GM20000 (cell line): ENCODE data around the gene KRTDAP.

Experiments
- DNase-seq: peaks from one replicate; pipeline ENCODE4 v3.0.0; 2012; ENCODE audit warnings: low spot score
- CTCF ChIP-seq: IDR thresholded peaks from 2 replicates; pipeline ENCODE4 v1.5.1; 2012; ENCODE audit warnings: mild to moderate bottlenecking, control low read depth; ENCODE audit errors: extremely low read depth, missing control alignments

KRTDAP gene

GRCh38 chr19:35458192-35458591 lies 32.1 kb downstream of the KRTDAP start:
- DNase-seq: no peak
- no peak for TF ChIP-seq CTCF

- TF ChIP-seq CTCF: no peak
- peak; percentile 54 for DNase-seq
Measured at GRCh38 chr19:35457173-35457572, 33.1 kb downstream of the KRTDAP start.

GRCh38 chr19:35455616-35456201 lies 34.6 kb downstream of the KRTDAP start:
- no peak for DNase-seq
- TF ChIP-seq CTCF: no peak

GRCh38 chr19:35454663-35455062 lies 35.6 kb downstream of the KRTDAP start:
- DNase-seq: no peak
- no peak for TF ChIP-seq CTCF

GRCh38 chr19:35451338-35452096 lies 38.7 kb downstream of the KRTDAP start:
- peak; percentile 75 for DNase-seq
- TF ChIP-seq CTCF: no peak

GRCh38 chr19:35449359-35450043 lies 40.8 kb downstream of the KRTDAP start:
- no peak for TF ChIP-seq CTCF
- no peak for DNase-seq

- no peak for DNase-seq
- TF ChIP-seq CTCF: no peak
Measured at GRCh38 chr19:35447606-35448469, 42.4 kb downstream of the KRTDAP start, which contains the start of gene FFAR2. Gene FFAR2 (plus strand): TSS chr19:35448257. CDS start chr19:35449715, 1,458 bp downstream.
